ENCODE results near the gene TMEM54.

The TMEM54 gene

GRCh38 chr1:32900956-32901822 is at the start of gene TMEM54:
Gene TMEM54, minus strand, starts transcription at chr1:32901389. Its CDS starts 151 bp downstream, at chr1:32901238.
- no peak for DNase-seq (ENCODE audit: low read depth)

GRCh38 chr1:32949519-32949918 is 48.3 kb upstream of the TMEM54 start:
- DNase-seq (ENCODE audit: low read depth): no peak

GRCh38 chr1:32948905-32949304 is 47.7 kb upstream of the TMEM54 start:
- DNase-seq (ENCODE audit: low read depth): no peak

- DNase-seq (ENCODE audit: low read depth): no peak
Observed at GRCh38 chr1:32948390-32948722, 47.2 kb upstream of the TMEM54 start.

GRCh38 chr1:32947669-32948389 is 46.6 kb upstream of the TMEM54 start:
- no peak for DNase-seq (ENCODE audit: low read depth)

- DNase-seq (ENCODE audit: low read depth): no peak
Observed at GRCh38 chr1:32946413-32946812, 45.2 kb upstream of the TMEM54 start.

GRCh38 chr1:32944180-32944579 is 43.0 kb upstream of the TMEM54 start:
- no peak for DNase-seq (ENCODE audit: low read depth)

- no peak for DNase-seq (ENCODE audit: low read depth)
Observed at GRCh38 chr1:32939655-32940371, 38.6 kb upstream of the TMEM54 start.

- DNase-seq (ENCODE audit: low read depth): no peak
Observed at GRCh38 chr1:32937061-32937460, 35.9 kb upstream of the TMEM54 start.

- no peak for DNase-seq (ENCODE audit: low read depth)
Observed at GRCh38 chr1:32934535-32934934, 33.3 kb upstream of the TMEM54 start.

GRCh38 chr1:32933742-32934322 is 32.6 kb upstream of the TMEM54 start:
- DNase-seq (ENCODE audit: low read depth): no peak

- DNase-seq (ENCODE audit: low read depth): no peak
Observed at GRCh38 chr1:32931760-32932159, 30.6 kb upstream of the TMEM54 start.

GRCh38 chr1:32929366-32929765 is 28.2 kb upstream of the TMEM54 start:
- DNase-seq (ENCODE audit: low read depth): no peak

GRCh38 chr1:32928715-32929114 is 27.5 kb upstream of the TMEM54 start:
- no peak for DNase-seq (ENCODE audit: low read depth)

- no peak for DNase-seq (ENCODE audit: low read depth)
Observed at GRCh38 chr1:32928285-32928684, 27.1 kb upstream of the TMEM54 start.

- no peak for DNase-seq (ENCODE audit: low read depth)
Observed at GRCh38 chr1:32927441-32927840, 26.3 kb upstream of the TMEM54 start.

- no peak for DNase-seq (ENCODE audit: low read depth)
Observed at GRCh38 chr1:32926562-32926961, 25.4 kb upstream of the TMEM54 start.

GRCh38 chr1:32925403-32926162 is 24.4 kb upstream of the TMEM54 start:
- DNase-seq (ENCODE audit: low read depth): no peak

- no peak for DNase-seq (ENCODE audit: low read depth)
Observed at GRCh38 chr1:32924881-32925344, 23.7 kb upstream of the TMEM54 start.

GRCh38 chr1:32920833-32921232 is 19.6 kb upstream of the TMEM54 start:
- no peak for DNase-seq (ENCODE audit: low read depth)

Data from stimulated activated CD4-positive, alpha-beta T cell treated with anti-CD3 and anti-CD28 coated beads, Interleukin-2, amount 100 ng/mL, for 4 hours (primary cell).